Mesodermal cell (in vitro differentiated cells): ENCODE results near the gene NCLN.
"Not testable (repeated sequence)": the region's sequence is repeated elsewhere in the genome, so short reads cannot be mapped to it uniquely, and the experiment has no call there.

ENCODE experiments used
- H3K27ac ChIP-seq: 2 replicates; pipeline ENCODE4 v1.7.0; 2013; ENCODE audit warnings: mild to moderate bottlenecking, low read depth, low read length, moderate library complexity; ENCODE audit not compliant: severe bottlenecking
- H3K36me3 ChIP-seq: 2 replicates; pipeline ENCODE4 v1.7.1; 2013; ENCODE audit warnings: mild to moderate bottlenecking, low read length, moderate library complexity; ENCODE audit not compliant: control insufficient read depth, insufficient read depth
- H3K4me1 ChIP-seq: one replicate; pipeline ENCODE4 v1.7.1; 2013; ENCODE audit warnings: mild to moderate bottlenecking, low read length; ENCODE audit not compliant: insufficient read depth, control insufficient read depth, poor library complexity, severe bottlenecking
- H3K4me3 ChIP-seq: 2 replicates; pipeline ENCODE4 v1.7.0; 2013; ENCODE audit warnings: low read length, control low read depth, mild to moderate bottlenecking; ENCODE audit not compliant: insufficient read depth, poor library complexity, severe bottlenecking; ENCODE audit errors: extremely low read depth
- H3K9me3 ChIP-seq: 2 replicates; pipeline ENCODE4 v1.7.1; 2013; ENCODE audit warnings: mild to moderate bottlenecking, low read length, moderate library complexity; ENCODE audit not compliant: control insufficient read depth
- WGBS, 2 experiments: methylation state at CpG; one replicate each; pipeline ENCODE4 v1.1.5; 2013; ENCODE audit warnings: missing lambda C conversion rate in 2 of 2; ENCODE audit not compliant: insufficient coverage in 2 of 2; 5-methylcytosine and 5-hydroxymethylcytosine counted together

NCLN gene

GRCh38 chr19:3220576-3220975 is 34.8 kb downstream of the NCLN start:
- H3K4me3 ChIP-seq: no peak overlapping the region
- no peaks in the 10 kb centered on the region for H3K4me1 ChIP-seq
- H3K9me3 ChIP-seq: no peaks in the 10 kb centered on the region
- 80 to 81% methylated on average over 9 to 11 of the region's 12 CpGs for WGBS, 2 experiments
- H3K27ac ChIP-seq: no peak overlapping the region
- no peaks in the 10 kb centered on the region for H3K36me3 ChIP-seq

- H3K9me3 ChIP-seq, H3K4me1 ChIP-seq, H3K4me3 ChIP-seq, H3K27ac ChIP-seq, H3K36me3 ChIP-seq: not testable (repeated sequence)
- 93 to 98% methylated on average over 5 of the region's 5 CpGs for WGBS, 2 experiments
These were observed 35.8 kb downstream of the NCLN start for GRCh38 chr19:3221576-3221975.

GRCh38 chr19:3222709-3223108 is 37.0 kb downstream of the NCLN start:
- H3K9me3 ChIP-seq: no peaks in the 10 kb centered on the region
- 81 to 85% methylated on average over 5 of the region's 5 CpGs for WGBS, 2 experiments
- no peaks in the 10 kb centered on the region for H3K4me1 ChIP-seq
- no peak overlapping the region for H3K27ac ChIP-seq
- H3K4me3 ChIP-seq: no peak overlapping the region
- no peaks in the 10 kb centered on the region for H3K36me3 ChIP-seq

GRCh38 chr19:3224346-3225168 is 38.8 kb downstream of the NCLN start, which contains the start of gene CELF5:
TSS of gene CELF5 (plus strand) at chr19:3224661. CDS start at chr19:3224740, 79 bp downstream.
- Histone ChIP-seq H3K36me3 (no peaks in the 10 kb centered on the region), H3K9me3 (no peaks in the 10 kb centered on the region), H3K27ac (no peak within 1 kb of the TSS), H3K4me1 (no peaks in the 10 kb centered on the region), H3K4me3 (peak within 1 kb of the TSS; percentile 21)
- WGBS, 2 experiments: 0 to 3% methylated on average over 47 to 54 of the region's 94 CpGs

- Histone ChIP-seq H3K36me3 (no peaks in the 10 kb centered on the region), H3K9me3 (no peaks in the 10 kb centered on the region), H3K27ac (no peak overlapping the region), H3K4me1 (no peaks in the 10 kb centered on the region), H3K4me3 (no peak overlapping the region)
- 0% methylated on average over 1 to 5 of the region's 9 CpGs for WGBS, 2 experiments
These were observed 39.4 kb downstream of the NCLN start for GRCh38 chr19:3225169-3225485.

- H3K4me1 ChIP-seq: no peaks in the 10 kb centered on the region
- no peaks in the 10 kb centered on the region for H3K36me3 ChIP-seq
- H3K9me3 ChIP-seq: no peaks in the 10 kb centered on the region
- H3K4me3 ChIP-seq: no peak overlapping the region
- no peak overlapping the region for H3K27ac ChIP-seq
- 26 to 49% methylated on average over 7 to 9 of the region's 16 CpGs for WGBS, 2 experiments
These were observed 40.0 kb downstream of the NCLN start for GRCh38 chr19:3225677-3226093.

- Histone ChIP-seq H3K27ac (no peak overlapping the region), H3K9me3 (no peaks in the 10 kb centered on the region), H3K4me1 (no peaks in the 10 kb centered on the region), H3K36me3 (no peaks in the 10 kb centered on the region), H3K4me3 (no peak overlapping the region)
- 83 to 88% methylated on average over 9 to 11 of the region's 12 CpGs for WGBS, 2 experiments
These were observed 41.4 kb downstream of the NCLN start for GRCh38 chr19:3227054-3227626.

GRCh38 chr19:3229346-3229743 is 43.6 kb downstream of the NCLN start:
- H3K27ac ChIP-seq: no peak overlapping the region
- no peak overlapping the region for H3K4me3 ChIP-seq
- 55 to 58% methylated on average over 7 to 8 of the region's 9 CpGs for WGBS, 2 experiments
- no peaks in the 10 kb centered on the region for H3K9me3 ChIP-seq
- no peaks in the 10 kb centered on the region for H3K36me3 ChIP-seq
- H3K4me1 ChIP-seq: no peaks in the 10 kb centered on the region

- WGBS, 2 experiments: 77 to 80% methylated on average over 2 to 3 of the region's 4 CpGs
- Histone ChIP-seq H3K4me3 (no peak overlapping the region), H3K4me1 (no peaks in the 10 kb centered on the region), H3K36me3 (no peaks in the 10 kb centered on the region), H3K9me3 (no peaks in the 10 kb centered on the region), H3K27ac (no peak overlapping the region)
These were observed 44.3 kb downstream of the NCLN start for GRCh38 chr19:3229888-3230496.

- 88 to 92% methylated on average over 1 of the region's 1 CpG for WGBS, 2 experiments
- H3K27ac ChIP-seq: no peak overlapping the region
- no peaks in the 10 kb centered on the region for H3K4me1 ChIP-seq
- H3K36me3 ChIP-seq: no peaks in the 10 kb centered on the region
- H3K9me3 ChIP-seq: no peaks in the 10 kb centered on the region
- no peak overlapping the region for H3K4me3 ChIP-seq
These were observed 45.6 kb downstream of the NCLN start for GRCh38 chr19:3231288-3231687.

- no peaks in the 10 kb centered on the region for H3K9me3 ChIP-seq
- no peak overlapping the region for H3K4me3 ChIP-seq
- no peak overlapping the region for H3K27ac ChIP-seq
- 83 to 96% methylated on average over 3 of the region's 4 CpGs for WGBS, 2 experiments
- H3K36me3 ChIP-seq: no peaks in the 10 kb centered on the region
- no peaks in the 10 kb centered on the region for H3K4me1 ChIP-seq
These were observed 47.4 kb downstream of the NCLN start for GRCh38 chr19:3233116-3233515.
